ENCODE measurements around the gene NPAS2. TPM values are rescaled to one million over a fixed set of nuclear protein-coding genes. Genes with fewer than 3 reads are reported as not detected.
A peak's percentile ranks its signal among the peaks of the same experiment; 100 is the strongest.

Gene NPAS2
- total and polyA plus RNA-seq, 4 donors: 5.9 to 17.1 (median 10.4) TPM

GRCh38 chr2:100999995-101000394, 180.1 kb downstream of the NPAS2 start:
- WGBS, 2 donors: 92 to 98% methylated on average over 2 of the region's 2 CpGs
- Histone ChIP-seq H3K36me3 (ENCODE audit: control insufficient read depth in 4 of 4, insufficient read depth in 4 of 4, low read length in 4 of 4) (peaks cover 10 to 25% (median 14%) of the 10 kb centered on the region in 4 donors), H3K9me3 (ENCODE audit: control insufficient read depth in 4 of 4, insufficient read depth in 3 of 4, low read length in 3 of 4) (no peaks in the 10 kb centered on the region), H3K27ac (ENCODE audit: low read depth in 1 of 2, low read length in 1 of 2) (no peak overlapping the region), H3K4me3 (no peak overlapping the region), H3K9ac (ENCODE audit: insufficient read depth in 1 of 2, low read length in 2 of 2) (no peak overlapping the region), H3K4me1 (ENCODE audit: control insufficient read depth in 5 of 5, insufficient read depth in 5 of 5, low read length in 5 of 5) (peaks cover 4 to 16% (median 9%) of the 10 kb centered on the region in 5 donors), H3K27me3 (ENCODE audit: control insufficient read depth in 3 of 3, insufficient read depth in 3 of 3, low read length in 2 of 3) (no peaks in the 10 kb centered on the region)
- ATAC-seq (ENCODE audit: insufficient read depth, low FRiP score) (no peak), DNase-seq (no peak)
- no peak for TF ChIP-seq CTCF (IDR thresholded peaks at IDR 0.05; ENCODE audit: control extremely low read depth, extremely low read depth)

DNA sequence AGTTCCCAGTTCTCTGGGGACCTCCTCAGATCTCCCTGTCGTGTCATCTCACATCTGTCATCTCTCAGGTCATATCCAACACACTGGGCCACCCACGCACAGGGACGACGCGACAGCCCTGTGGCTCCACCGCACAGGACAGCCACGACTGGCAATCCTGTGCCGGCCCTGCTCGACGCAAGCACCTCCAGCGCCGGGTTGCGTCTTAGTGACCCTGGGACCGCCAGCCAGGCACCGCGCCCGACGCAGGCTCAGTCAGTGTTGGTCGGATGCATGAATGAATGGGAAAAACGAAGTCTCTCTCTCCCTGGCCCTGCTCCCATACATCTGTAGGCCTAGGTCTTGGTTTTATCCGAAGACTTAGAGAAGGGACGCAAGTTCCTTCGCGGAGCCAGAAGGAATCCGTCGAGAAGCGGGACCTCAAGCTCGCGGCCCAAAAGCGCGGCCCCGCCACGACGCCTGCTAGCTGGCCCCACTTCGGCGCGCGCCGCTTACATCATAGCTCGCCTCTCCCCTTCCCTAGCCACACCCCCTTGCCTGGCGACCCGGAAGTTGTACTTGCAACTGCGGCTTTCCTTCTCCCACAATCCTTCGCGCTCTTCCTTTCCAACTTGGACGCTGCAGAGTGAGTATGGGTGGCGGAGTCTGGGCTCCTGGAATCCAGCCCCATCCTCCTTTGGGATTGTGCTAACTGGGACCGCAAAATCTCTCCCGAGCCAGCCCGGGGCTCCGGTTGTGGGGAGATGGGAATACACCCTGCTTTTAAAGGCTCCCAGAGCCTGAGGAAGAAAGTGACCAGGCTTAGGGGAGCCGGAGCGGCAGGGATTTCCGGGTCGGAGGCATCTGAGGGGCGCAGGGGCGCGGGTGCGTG, 182.0 kb downstream of the NPAS2 start, which contains the start of gene RPL31:
TSS of gene RPL31 (plus strand) at position 599 of the 871 bp plus-strand sequence. CDS start 413 bp downstream, outside the sequence.
- peaks cover 4 to 16% (median 9%) of the 10 kb centered on the region in 5 donors for H3K4me1 ChIP-seq (ENCODE audit: control insufficient read depth in 5 of 5, insufficient read depth in 5 of 5, low read length in 5 of 5)
- TF ChIP-seq CTCF (IDR thresholded peaks at IDR 0.05; ENCODE audit: control extremely low read depth, extremely low read depth): no peak
- H3K4me3 ChIP-seq: peak within 1 kb of the TSS; percentile 81
- H3K9ac ChIP-seq (ENCODE audit: insufficient read depth in 1 of 2, low read length in 2 of 2): peak within 1 kb of the TSS; percentile 96 to 97
- peaks cover 13 to 40% (median 26%) of the 10 kb centered on the region in 4 donors for H3K36me3 ChIP-seq (ENCODE audit: control insufficient read depth in 4 of 4, insufficient read depth in 4 of 4, low read length in 4 of 4)
- H3K27me3 ChIP-seq (ENCODE audit: control insufficient read depth in 3 of 3, insufficient read depth in 3 of 3, low read length in 2 of 3): no peaks in the 10 kb centered on the region
- H3K9me3 ChIP-seq (ENCODE audit: control insufficient read depth in 4 of 4, insufficient read depth in 3 of 4, low read length in 3 of 4): no peaks in the 10 kb centered on the region
- DNase-seq (peak; percentile 98 to 99 (median 98)), ATAC-seq (ENCODE audit: insufficient read depth, low FRiP score) (peak; percentile 95)
- peak within 1 kb of the TSS; percentile 88 to 95 for H3K27ac ChIP-seq (ENCODE audit: low read depth in 1 of 2, low read length in 1 of 2)
- WGBS, 2 donors: 7% methylated on average over 59 of the region's 59 CpGs

GRCh38 chr2:101002562-101003277, 182.8 kb downstream of the NPAS2 start:
- 3% methylated on average over 26 of the region's 26 CpGs for WGBS, 2 donors
- Histone ChIP-seq H3K27me3 (ENCODE audit: control insufficient read depth in 3 of 3, insufficient read depth in 3 of 3, low read length in 2 of 3) (no peaks in the 10 kb centered on the region), H3K36me3 (ENCODE audit: control insufficient read depth in 4 of 4, insufficient read depth in 4 of 4, low read length in 4 of 4) (peaks cover 20 to 47% (median 32%) of the 10 kb centered on the region in 4 donors), H3K27ac (ENCODE audit: low read depth in 1 of 2, low read length in 1 of 2) (peak overlapping the region; percentile 88 to 94), H3K4me1 (ENCODE audit: control insufficient read depth in 5 of 5, insufficient read depth in 5 of 5, low read length in 5 of 5) (peaks cover 4 to 16% (median 9%) of the 10 kb centered on the region in 5 donors), H3K9me3 (ENCODE audit: control insufficient read depth in 4 of 4, insufficient read depth in 3 of 4, low read length in 3 of 4) (no peaks in the 10 kb centered on the region), H3K9ac (ENCODE audit: insufficient read depth in 1 of 2, low read length in 2 of 2) (peak overlapping the region; percentile 96 to 97), H3K4me3 (peak overlapping the region; percentile 81)
- ATAC-seq (ENCODE audit: insufficient read depth, low FRiP score) (no peak), DNase-seq (peak in 1 of 3 donors; percentile 31)
- no peak for TF ChIP-seq CTCF (IDR thresholded peaks at IDR 0.05; ENCODE audit: control extremely low read depth, extremely low read depth)
